GM20000 (cell line): ENCODE data around the gene DNAH5.

Source experiments
- DNase-seq: peaks from one replicate; pipeline ENCODE4 v3.0.0; 2012; ENCODE audit warnings: low spot score
- CTCF ChIP-seq: IDR thresholded peaks from 2 replicates; pipeline ENCODE4 v1.5.1; 2012; ENCODE audit warnings: mild to moderate bottlenecking, control low read depth; ENCODE audit errors: extremely low read depth, missing control alignments

The DNAH5 gene

DNA sequence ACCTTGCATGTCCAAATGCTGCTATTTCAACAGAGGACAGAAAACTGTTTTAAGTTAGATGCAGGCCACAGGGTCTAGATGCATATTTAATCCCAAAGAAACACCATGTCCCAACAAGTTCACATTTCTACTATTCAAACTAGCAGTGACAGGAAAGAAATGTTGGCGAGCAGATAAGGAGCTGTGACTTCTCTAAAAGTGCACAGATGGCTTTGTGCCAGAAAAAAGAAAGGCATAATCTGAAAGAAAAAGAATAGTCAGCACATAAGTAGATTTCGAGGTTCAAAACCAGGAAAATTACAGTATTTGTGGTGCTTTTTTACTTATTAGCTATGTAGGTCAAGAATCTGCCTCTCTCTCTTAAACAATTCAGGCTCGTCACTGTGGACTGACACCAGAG, 178.3 kb downstream of the DNAH5 start:
- TF ChIP-seq CTCF = no peak
- DNase-seq = no peak

- TF ChIP-seq CTCF = no peak
- DNase-seq = no peak
Measured at GRCh38 chr5:13763719-13764118, 180.8 kb downstream of the DNAH5 start.

GRCh38 chr5:13749766-13750165, 194.7 kb downstream of the DNAH5 start:
- DNase-seq = no peak
- no peak for TF ChIP-seq CTCF

- no peak for DNase-seq
- no peak for TF ChIP-seq CTCF
Measured at GRCh38 chr5:13746026-13746425, 198.5 kb downstream of the DNAH5 start.

DNA sequence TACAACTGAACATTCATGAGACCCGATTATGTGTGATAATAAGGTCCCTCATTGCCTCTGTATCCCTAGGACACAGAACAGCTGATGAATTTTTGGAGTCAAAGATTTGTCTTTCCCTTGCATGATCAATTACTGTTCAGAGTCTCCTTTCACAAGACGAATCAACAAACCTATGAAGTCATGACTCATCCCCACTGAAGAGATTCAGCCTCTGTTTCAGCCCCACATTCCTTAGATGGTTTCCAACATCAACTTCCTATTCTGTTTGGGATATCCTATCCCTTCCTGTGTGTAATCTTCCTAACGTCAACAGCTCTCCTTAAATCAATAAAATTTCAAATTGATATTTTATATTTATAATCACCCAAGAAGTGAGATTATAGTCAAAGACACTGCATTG, 199.0 kb downstream of the DNAH5 start:
- no peak for TF ChIP-seq CTCF
- no peak for DNase-seq

DNA sequence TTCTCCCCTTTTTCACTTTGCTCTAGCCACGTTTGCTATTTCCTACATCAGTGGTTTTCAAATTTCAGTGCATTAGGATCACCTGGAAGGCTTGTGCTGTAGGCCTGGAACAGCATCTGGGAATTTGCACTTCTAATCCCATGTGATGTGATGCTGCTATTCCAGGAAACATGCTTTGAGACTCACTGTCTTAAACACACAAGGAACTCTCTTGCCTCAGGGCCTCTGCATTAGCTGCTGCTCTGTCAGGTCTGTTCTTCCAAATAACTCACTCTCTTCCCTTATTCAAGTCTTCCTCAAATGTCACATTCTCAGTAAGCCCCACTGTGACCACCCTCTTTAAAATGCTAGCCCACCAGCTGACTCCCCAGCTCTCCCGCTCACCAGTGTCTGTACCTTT, 204.0 kb downstream of the DNAH5 start:
- DNase-seq = no peak
- TF ChIP-seq CTCF = no peak

- TF ChIP-seq CTCF = no peak
- DNase-seq = no peak
Measured at GRCh38 chr5:13739479-13739878, 205.0 kb downstream of the DNAH5 start.
